GM19035 (cell line): Measurements from ENCODE around the gene SOHLH2.

ENCODE experiments used
- ATAC-seq: cut with Tn5 transposase; IDR thresholded peaks from one replicate; pipeline ENCODE4 v1.9.1; 2021; ENCODE audit not compliant: unreplicated experiment

The SOHLH2 gene

GRCh38 chr13:36132376-36132775, 82.0 kb downstream of the SOHLH2 start:
- ATAC-seq, result no peak

- no peak for ATAC-seq
These were observed 82.4 kb downstream of the SOHLH2 start for GRCh38 chr13:36131931-36132297.

GRCh38 chr13:36131222-36131930, 83.0 kb downstream of the SOHLH2 start, which contains the start of gene DCLK1:
DCLK1 (minus strand) TSS chr13:36131382.
- ATAC-seq, result no peak

GRCh38 chr13:36130552-36131221, 83.7 kb downstream of the SOHLH2 start:
- no peak for ATAC-seq

- no peak for ATAC-seq
These were observed 84.2 kb downstream of the SOHLH2 start for GRCh38 chr13:36130193-36130551.

- ATAC-seq, result no peak
These were observed 84.8 kb downstream of the SOHLH2 start for GRCh38 chr13:36129539-36129938.

- no peak for ATAC-seq
These were observed 87.9 kb downstream of the SOHLH2 start for GRCh38 chr13:36126491-36126890.

- ATAC-seq, result no peak
These were observed 88.5 kb downstream of the SOHLH2 start for GRCh38 chr13:36125841-36126240.

GRCh38 chr13:36124236-36124822, 90.0 kb downstream of the SOHLH2 start:
- ATAC-seq, result no peak
